ENCODE measurements around the gene SLCO2A1. TPM values are rescaled to one million over a fixed set of nuclear protein-coding genes. Genes with fewer than 3 reads are reported as not detected.

The SLCO2A1 gene
- total and polyA plus RNA-seq, 2 of the 4 experiments (the other 2 are of a cell fraction), result under 0.01 to 1.5 TPM

GRCh38 chr3:133893683-133894352 lies 135.9 kb downstream of the SLCO2A1 start:
- TF ChIP-seq RAD21 (IDR thresholded peaks at IDR 0.05; ENCODE audit: low read length) (no peak), NFE2L2 (IDR thresholded peaks at IDR 0.05; ENCODE audit: low read depth, low read length) (no peak), USF2 (IDR thresholded peaks at IDR 0.05; ENCODE audit: low read depth, low read length) (no peak), MXI1 (IDR thresholded peaks at IDR 0.05; ENCODE audit: borderline replicate concordance, low read depth, low read length) (no peak), CTCF (conservative IDR thresholded peaks at IDR 0.05; ENCODE audit: low read depth, low read length) (no peak), CHD1 (IDR thresholded peaks at IDR 0.05; ENCODE audit: low read depth, low read length) (no peak), ELK1 (IDR thresholded peaks at IDR 0.05; ENCODE audit: borderline replicate concordance, low read depth, low read length) (no peak), RCOR1 (IDR thresholded peaks at IDR 0.05; ENCODE audit: insufficient replicate concordance, low read length) (no peak), CEBPB (IDR thresholded peaks at IDR 0.05; ENCODE audit: low read depth, low read length) (no peak), SMC3 (IDR thresholded peaks at IDR 0.05; ENCODE audit: low read depth, low read length) (no peak), MAZ (IDR thresholded peaks at IDR 0.05; ENCODE audit: borderline replicate concordance, low read depth, low read length) (no peak), POLR2A (IDR thresholded peaks at IDR 0.05; ENCODE audit: low read depth, low read length) (no peak), MAFK (IDR thresholded peaks at IDR 0.05; ENCODE audit: low read depth, low read length) (no peak), BHLHE40 (IDR thresholded peaks at IDR 0.05; ENCODE audit: low read depth, low read length) (no peak), FOS (IDR thresholded peaks at IDR 0.05; ENCODE audit: low read depth, low read length) (no peak), RFX5 (IDR thresholded peaks at IDR 0.05; ENCODE audit: low read depth, low read length) (no peak)
- Histone ChIP-seq H2BK15ac (ENCODE audit: low read depth, low read length) (no peak overlapping the region), H2AK9ac (replicated peaks; ENCODE audit: low read depth, low read length, poor library complexity) (no peak overlapping the region), H2AK5ac (ENCODE audit: low read depth, low read length) (no peak overlapping the region), H3K56ac (ENCODE audit: extremely low read depth, insufficient read depth, low read length) (no peak overlapping the region), H4K20me1 (ENCODE audit: insufficient read depth, low read length) (no peaks in the 10 kb centered on the region), H3K27ac (ENCODE audit: insufficient read depth, low read length) (no peak overlapping the region), H3K14ac (replicated peaks; ENCODE audit: low read depth, low read length) (no peak overlapping the region), H2AFZ (replicated peaks; ENCODE audit: low read length, poor library complexity) (no peak overlapping the region), H3K36me3 (ENCODE audit: control insufficient read depth, insufficient read depth, low read length) (no peaks in the 10 kb centered on the region), H2BK5ac (ENCODE audit: low read depth, low read length, poor library complexity, severe bottlenecking) (no peak overlapping the region), H2BK20ac (ENCODE audit: low read depth, low read length) (no peak overlapping the region), H2BK120ac (ENCODE audit: low read depth, low read length) (no peak overlapping the region), H3K4ac (ENCODE audit: low read depth, low read length) (no peak overlapping the region), H4K91ac (ENCODE audit: insufficient read depth, low read depth, low read length) (no peak overlapping the region), H3K4me1 (ENCODE audit: control insufficient read depth, insufficient read depth, low read length) (no peaks in the 10 kb centered on the region), H3K9ac (ENCODE audit: low read depth, low read length) (no peak overlapping the region), H3K18ac (ENCODE audit: low read depth, low read length) (no peak overlapping the region), H4K8ac (ENCODE audit: low read depth in 2 of 2, low read length in 2 of 2) (no peak overlapping the region), H3K23ac (ENCODE audit: low read depth, low read length) (no peak overlapping the region), H4K5ac (ENCODE audit: low read depth, low read length) (no peak overlapping the region), H3K4me3 (ENCODE audit: insufficient read depth, low read depth, low read length) (no peak overlapping the region), H3K9me1 (ENCODE audit: insufficient read depth, low read length) (no peaks in the 10 kb centered on the region), H3K79me1 (ENCODE audit: low read depth in 1 of 2, low read length in 2 of 2) (no peaks in the 10 kb centered on the region), H3K27me3 (ENCODE audit: control insufficient read depth, insufficient read depth, low read length) (peaks cover 47% of the 10 kb centered on the region), H3K4me2 (ENCODE audit: low read depth, low read length) (no peak overlapping the region), H3K9me3 (ENCODE audit: control insufficient read depth, insufficient read depth, low read length) (no peaks in the 10 kb centered on the region)
- intact Hi-C loops (cut with micrococcal nuclease), result no loop called here
- ChIA-PET CTCF (no interaction called here), POLR2A (ENCODE audit: unreplicated experiment) (no interaction called here)
- ATAC-seq (ENCODE audit: low read depth) (no peak), DNase-seq (no peak)
- dilution Hi-C loops (cut with HindIII; ENCODE audit: low sequenced_read_pairs, unreplicated experiment), result no loop called here
- no TSS peak for BruUV-seq (replicated peaks)
- WGBS, 2 experiments (ENCODE audit: extremely low coverage in 2 of 2, insufficient read length in 1 of 2), result 71% methylated on average over 2 of the region's 6 CpGs; no CpG with 5 or more reads in 1 of the 2 experiments
- in situ Hi-C loops (cut with MboI; ENCODE audit: low sequenced_read_pairs), result no loop called here
